Measurements from ENCODE around the gene UNC5A. TPM values are rescaled to one million over a fixed set of nuclear protein-coding genes. Genes with fewer than 3 reads are reported as not detected.

The UNC5A gene
- total and polyA plus RNA-seq, 11 donors: 0.09 to 0.43 (median 0.20) TPM; not detected in 7

DNA sequence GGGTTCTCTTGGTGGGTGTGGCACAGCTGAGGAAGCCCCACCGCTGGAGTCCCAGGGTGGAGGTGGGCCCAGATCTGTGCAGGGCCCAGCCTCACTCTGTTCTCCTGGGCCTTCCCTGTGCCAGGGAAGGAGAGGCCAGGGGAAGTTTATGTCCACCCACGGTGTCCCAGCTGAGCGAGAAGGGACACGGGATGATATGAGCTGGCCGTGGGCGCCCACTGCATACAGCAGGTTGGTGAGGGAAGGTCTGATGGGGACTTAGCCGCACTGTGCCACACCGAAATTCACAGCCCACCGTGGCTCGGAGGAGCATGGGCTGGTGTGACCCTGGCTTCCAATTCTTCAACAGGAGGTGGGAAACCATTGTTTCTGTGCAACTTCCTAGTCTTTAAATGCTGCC is 33.9 kb downstream of the UNC5A start:
- no peak for TF ChIP-seq POLR2A (IDR thresholded peaks at IDR 0.05)
- TF ChIP-seq, protein P1, sequence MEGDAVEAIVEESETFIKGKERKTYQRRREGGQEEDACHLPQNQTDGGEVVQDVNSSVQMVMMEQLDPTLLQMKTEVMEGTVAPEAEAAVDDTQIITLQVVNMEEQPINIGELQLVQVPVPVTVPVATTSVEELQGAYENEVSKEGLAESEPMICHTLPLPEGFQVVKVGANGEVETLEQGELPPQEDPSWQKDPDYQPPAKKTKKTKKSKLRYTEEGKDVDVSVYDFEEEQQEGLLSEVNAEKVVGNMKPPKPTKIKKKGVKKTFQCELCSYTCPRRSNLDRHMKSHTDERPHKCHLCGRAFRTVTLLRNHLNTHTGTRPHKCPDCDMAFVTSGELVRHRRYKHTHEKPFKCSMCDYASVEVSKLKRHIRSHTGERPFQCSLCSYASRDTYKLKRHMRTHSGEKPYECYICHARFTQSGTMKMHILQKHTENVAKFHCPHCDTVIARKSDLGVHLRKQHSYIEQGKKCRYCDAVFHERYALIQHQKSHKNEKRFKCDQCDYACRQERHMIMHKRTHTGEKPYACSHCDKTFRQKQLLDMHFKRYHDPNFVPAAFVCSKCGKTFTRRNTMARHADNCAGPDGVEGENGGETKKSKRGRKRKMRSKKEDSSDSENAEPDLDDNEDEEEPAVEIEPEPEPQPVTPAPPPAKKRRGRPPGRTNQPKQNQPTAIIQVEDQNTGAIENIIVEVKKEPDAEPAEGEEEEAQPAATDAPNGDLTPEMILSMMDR (IDR thresholded peaks at IDR 0.05): no peak
- DNase-seq (no peak), ATAC-seq (no peak)
- H3K36me3 ChIP-seq: no peaks in the 10 kb centered on the region
- H3K27ac ChIP-seq: no peak overlapping the region
- H3K4me3 ChIP-seq: no peak overlapping the region
- H3K4me1 ChIP-seq: no peaks in the 10 kb centered on the region
- intact Hi-C loops (cut with DNase I): no loop called here
- WGBS, 4 donors: 72 to 78% (median 76%) methylated on average over 6 to 10 of the region's 10 CpGs
- H3K9me3 ChIP-seq: no peaks in the 10 kb centered on the region
- peaks cover 0 to 85% (median 30%) of the 10 kb centered on the region in 9 donors for H3K27me3 ChIP-seq

DNA sequence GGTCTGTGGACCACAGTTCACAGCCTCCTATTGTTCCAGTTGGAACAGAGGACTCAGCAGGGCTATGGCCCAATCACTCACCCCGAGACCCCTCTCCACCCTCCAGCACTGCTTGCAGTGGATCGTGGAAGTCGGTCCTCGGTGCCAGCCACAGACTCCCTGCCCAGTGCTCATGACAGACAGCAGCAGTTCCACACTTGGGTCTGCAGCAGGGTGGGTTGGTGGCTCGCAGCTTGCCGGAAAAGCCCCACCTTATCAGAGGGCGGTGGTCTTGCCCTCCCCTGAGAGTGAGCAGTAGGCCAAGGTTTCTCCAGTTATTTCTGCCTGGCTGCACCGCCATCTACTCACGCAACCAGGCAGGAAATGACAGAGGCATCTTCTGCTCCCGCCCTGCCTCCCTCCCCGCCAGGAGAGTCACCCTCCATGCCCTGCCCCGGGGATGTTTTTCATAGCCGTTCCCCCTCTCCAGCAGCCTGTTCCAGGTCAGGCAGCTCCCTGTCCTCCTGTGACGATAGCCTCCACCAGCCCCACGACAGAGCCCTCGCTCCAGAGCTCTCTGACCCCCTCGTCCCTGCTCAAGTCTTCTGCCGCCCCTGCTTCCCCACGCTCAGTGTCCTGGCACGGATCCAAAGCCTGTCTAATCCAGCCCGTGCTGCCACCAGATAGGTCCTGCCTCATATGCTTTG is 34.5 kb downstream of the UNC5A start:
- TF ChIP-seq, protein P1 (IDR thresholded peaks at IDR 0.05): no peak
- TF ChIP-seq POLR2A (IDR thresholded peaks at IDR 0.05): no peak
- H3K9me3 ChIP-seq: no peaks in the 10 kb centered on the region
- 46 to 58% (median 48%) methylated on average over 21 of the region's 21 CpGs for WGBS, 4 donors
- no peak overlapping the region for H3K4me3 ChIP-seq
- DNase-seq (peak in 1 of 5 donors; percentile 13), ATAC-seq (no peak)
- peaks cover 0 to 90% (median 30%) of the 10 kb centered on the region in 9 donors for H3K27me3 ChIP-seq
- no peaks in the 10 kb centered on the region for H3K4me1 ChIP-seq
- intact Hi-C loops (cut with DNase I): no loop called here
- no peak overlapping the region for H3K27ac ChIP-seq
- no peaks in the 10 kb centered on the region for H3K36me3 ChIP-seq

DNA sequence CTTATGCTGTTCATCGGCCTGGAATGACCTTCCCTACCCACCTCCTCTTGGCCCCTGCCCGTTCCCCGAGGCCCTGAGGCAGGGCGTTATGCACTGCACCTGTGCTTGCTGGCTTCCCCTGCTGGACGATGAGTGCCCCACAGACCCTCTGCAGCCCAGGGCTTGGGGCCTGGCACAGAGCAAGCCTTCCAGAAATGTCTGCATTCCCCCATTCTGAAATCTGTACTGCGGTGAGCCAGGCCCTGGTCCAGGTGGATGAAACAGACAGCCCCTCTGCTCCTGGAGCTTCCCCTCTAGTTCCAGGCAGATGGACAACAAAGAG is 35.0 kb downstream of the UNC5A start:
- Histone ChIP-seq H3K4me1 (no peaks in the 10 kb centered on the region), H3K4me3 (no peak overlapping the region), H3K27me3 (peaks cover 0 to 95% (median 29%) of the 10 kb centered on the region in 9 donors), H3K36me3 (no peaks in the 10 kb centered on the region), H3K27ac (no peak overlapping the region), H3K9me3 (no peaks in the 10 kb centered on the region)
- 47 to 53% (median 50%) methylated on average over 5 to 6 of the region's 6 CpGs for WGBS, 4 donors
- DNase-seq (no peak), ATAC-seq (no peak)
- intact Hi-C loops (cut with DNase I): no loop called here
- no peak for TF ChIP-seq POLR2A (IDR thresholded peaks at IDR 0.05)
- TF ChIP-seq, protein P1 (IDR thresholded peaks at IDR 0.05): no peak

DNA sequence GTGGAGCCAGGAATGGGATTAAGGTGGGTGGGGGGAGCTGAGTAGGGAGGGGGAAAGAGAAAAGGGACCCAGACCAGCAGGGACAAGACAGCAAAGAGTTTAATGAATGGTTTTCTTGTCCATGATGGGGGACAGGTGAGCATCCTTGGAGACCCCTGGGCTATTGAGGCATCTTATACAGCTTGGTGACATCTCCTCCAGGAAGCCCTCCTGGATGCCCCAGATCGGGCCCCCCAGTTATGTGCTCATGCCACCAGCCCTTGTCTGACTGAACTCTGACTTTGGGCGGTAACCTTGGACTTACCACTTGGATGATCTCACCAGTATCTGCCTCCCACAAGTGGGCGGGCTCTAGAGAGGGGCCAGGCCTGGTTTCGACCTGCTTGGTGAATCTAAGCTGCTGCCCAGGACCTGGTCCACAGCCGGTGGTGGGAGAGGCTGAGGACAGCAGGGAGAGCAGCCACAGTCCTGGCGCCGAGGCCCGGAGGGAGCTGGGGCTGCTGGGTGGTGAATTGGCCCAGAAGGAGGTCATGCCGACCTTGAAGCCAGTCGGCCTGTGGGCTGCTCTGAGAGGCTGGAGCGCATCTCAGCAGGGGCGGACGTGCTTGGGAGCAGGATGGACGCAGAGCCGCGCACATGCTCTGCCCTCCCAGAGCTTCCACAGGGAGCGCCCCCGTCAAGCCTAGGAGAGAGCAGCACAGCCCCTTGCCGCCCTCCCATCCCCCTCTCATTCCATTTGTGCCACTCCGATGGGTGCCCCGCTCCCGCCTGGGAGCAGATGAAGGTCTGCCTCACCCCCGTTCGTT is 36.2 kb downstream of the UNC5A start:
- Histone ChIP-seq H3K36me3 (no peaks in the 10 kb centered on the region), H3K27me3 (peaks cover 0 to 93% (median 22%) of the 10 kb centered on the region in 9 donors), H3K4me3 (no peak overlapping the region), H3K4me1 (no peaks in the 10 kb centered on the region), H3K27ac (no peak overlapping the region), H3K9me3 (no peaks in the 10 kb centered on the region)
- intact Hi-C loops (cut with DNase I): no loop called here
- ATAC-seq: peak in 1 of 4 donors; percentile 6
- peak in 1 of 5 donors; percentile 11 for DNase-seq
- TF ChIP-seq, protein P1 (IDR thresholded peaks at IDR 0.05): no peak
- TF ChIP-seq POLR2A (IDR thresholded peaks at IDR 0.05): no peak
- 35 to 51% (median 40%) methylated on average over 23 to 24 of the region's 24 CpGs for WGBS, 4 donors

Measured in heart left ventricle (tissue), 16 donors.